BE2C (cell line): Measurements from ENCODE around the gene BCL3.
"Not testable (repeated sequence)": the region's sequence is repeated elsewhere in the genome, so short reads cannot be mapped to it uniquely, and the experiment has no call there.

Source experiments
- DNase-seq: peaks from one replicate; pipeline ENCODE4 v3.0.0-alpha.2; 2020
- H3K27me3 ChIP-seq: fragments of 250-450 bp; sonication (Bioruptor Pico); 2 replicates; pipeline ENCODE4 v1.5.1; 2020; ENCODE audit warnings: mild to moderate bottlenecking
- H3K36me3 ChIP-seq: fragments of 250-450 bp; sonication (Bioruptor Pico); 2 replicates; pipeline ENCODE4 v1.5.1; 2020; ENCODE audit warnings: mild to moderate bottlenecking
- H3K4me1 ChIP-seq: fragments of 250-450 bp; sonication (Bioruptor Pico); 2 replicates; pipeline ENCODE4 v1.5.1; 2020
- H3K4me3 ChIP-seq: 2 replicates; pipeline ENCODE4 v1.5.1; 2011; ENCODE audit warnings: low read depth, low read length
- H3K9me3 ChIP-seq: fragments of 250-450 bp; sonication (Bioruptor Pico); 2 replicates; pipeline ENCODE4 v1.5.1; 2020
- TF ChIP-seq, protein P1 (sequence below): IDR thresholded peaks from 2 replicates; pipeline ENCODE4 v1.5.1; 2012; ENCODE audit warnings: mild to moderate bottlenecking, low read depth, low read length

Gene BCL3

DNA sequence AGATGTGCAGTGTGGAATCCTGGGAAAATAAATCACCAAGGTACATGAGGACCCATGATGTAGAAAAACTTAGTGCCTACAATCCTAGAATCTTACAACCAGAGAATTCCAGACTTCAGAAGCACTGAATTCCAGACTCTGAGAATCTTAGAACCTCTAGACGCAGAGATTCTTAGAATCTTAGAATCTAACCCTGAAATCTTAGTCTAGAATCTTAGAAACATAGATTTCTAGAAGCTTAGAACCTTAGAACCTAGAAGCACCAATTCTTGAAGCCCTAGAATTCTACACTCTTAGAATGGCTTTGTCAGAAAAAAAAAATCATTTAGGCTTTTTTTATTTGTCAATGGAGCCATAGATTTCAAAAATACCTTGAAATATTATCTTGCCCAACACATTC, 43.5 kb upstream of the BCL3 start:
- H3K4me3 ChIP-seq, result no peak overlapping the region
- TF ChIP-seq, protein P1, sequence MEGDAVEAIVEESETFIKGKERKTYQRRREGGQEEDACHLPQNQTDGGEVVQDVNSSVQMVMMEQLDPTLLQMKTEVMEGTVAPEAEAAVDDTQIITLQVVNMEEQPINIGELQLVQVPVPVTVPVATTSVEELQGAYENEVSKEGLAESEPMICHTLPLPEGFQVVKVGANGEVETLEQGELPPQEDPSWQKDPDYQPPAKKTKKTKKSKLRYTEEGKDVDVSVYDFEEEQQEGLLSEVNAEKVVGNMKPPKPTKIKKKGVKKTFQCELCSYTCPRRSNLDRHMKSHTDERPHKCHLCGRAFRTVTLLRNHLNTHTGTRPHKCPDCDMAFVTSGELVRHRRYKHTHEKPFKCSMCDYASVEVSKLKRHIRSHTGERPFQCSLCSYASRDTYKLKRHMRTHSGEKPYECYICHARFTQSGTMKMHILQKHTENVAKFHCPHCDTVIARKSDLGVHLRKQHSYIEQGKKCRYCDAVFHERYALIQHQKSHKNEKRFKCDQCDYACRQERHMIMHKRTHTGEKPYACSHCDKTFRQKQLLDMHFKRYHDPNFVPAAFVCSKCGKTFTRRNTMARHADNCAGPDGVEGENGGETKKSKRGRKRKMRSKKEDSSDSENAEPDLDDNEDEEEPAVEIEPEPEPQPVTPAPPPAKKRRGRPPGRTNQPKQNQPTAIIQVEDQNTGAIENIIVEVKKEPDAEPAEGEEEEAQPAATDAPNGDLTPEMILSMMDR, result no peak
- no peaks in the 10 kb centered on the region for H3K27me3 ChIP-seq
- H3K9me3 ChIP-seq, result no peaks in the 10 kb centered on the region
- no peak for DNase-seq
- H3K36me3 ChIP-seq, result no peaks in the 10 kb centered on the region
- H3K4me1 ChIP-seq, result no peaks in the 10 kb centered on the region

GRCh38 chr19:44705502-44706010, 43.0 kb upstream of the BCL3 start:
- Histone ChIP-seq H3K4me1 (no peaks in the 10 kb centered on the region), H3K9me3 (no peaks in the 10 kb centered on the region), H3K36me3 (no peaks in the 10 kb centered on the region), H3K4me3 (no peak overlapping the region), H3K27me3 (no peaks in the 10 kb centered on the region)
- no peak for DNase-seq
- TF ChIP-seq, protein P1, result no peak

DNA sequence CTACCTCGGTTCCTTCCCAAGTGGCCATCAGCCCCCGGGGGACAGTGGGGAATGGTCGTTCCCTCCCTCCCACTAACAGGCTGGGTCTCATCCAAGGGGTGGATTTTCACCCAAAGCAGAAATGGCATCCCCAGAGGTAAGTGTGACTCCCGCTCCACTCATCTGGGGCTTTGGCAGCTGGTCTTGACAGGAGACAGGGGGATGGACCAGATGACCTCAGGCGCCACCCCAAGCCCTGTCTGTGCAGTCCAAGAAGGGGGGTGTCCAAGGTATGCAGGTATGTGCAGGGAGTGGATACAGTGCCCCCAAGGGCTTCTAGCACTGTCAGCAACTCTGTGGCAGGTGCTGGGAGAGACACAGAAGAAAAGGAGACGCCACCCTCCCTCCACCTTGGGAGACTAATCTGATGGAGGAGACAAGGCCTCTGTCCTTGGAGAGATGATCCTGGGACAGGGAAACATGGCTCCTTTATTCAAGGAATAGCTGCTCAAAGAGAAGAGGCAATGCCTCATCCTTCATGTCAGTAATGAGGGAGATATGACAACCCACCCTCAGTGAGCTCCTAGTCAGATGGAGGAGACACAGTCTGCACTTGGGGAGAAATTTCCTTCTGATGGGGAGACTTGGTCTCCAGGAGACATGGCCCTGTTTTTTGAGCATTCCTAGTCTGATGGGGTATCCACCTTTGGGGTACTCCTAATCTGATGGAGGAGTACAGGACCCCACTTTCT, 41.8 kb upstream of the BCL3 start:
- no peaks in the 10 kb centered on the region for H3K36me3 ChIP-seq
- TF ChIP-seq, protein P1, result no peak
- H3K9me3 ChIP-seq, result no peaks in the 10 kb centered on the region
- no peaks in the 10 kb centered on the region for H3K4me1 ChIP-seq
- H3K4me3 ChIP-seq, result no peak overlapping the region
- DNase-seq, result no peak
- H3K27me3 ChIP-seq, result no peaks in the 10 kb centered on the region

DNA sequence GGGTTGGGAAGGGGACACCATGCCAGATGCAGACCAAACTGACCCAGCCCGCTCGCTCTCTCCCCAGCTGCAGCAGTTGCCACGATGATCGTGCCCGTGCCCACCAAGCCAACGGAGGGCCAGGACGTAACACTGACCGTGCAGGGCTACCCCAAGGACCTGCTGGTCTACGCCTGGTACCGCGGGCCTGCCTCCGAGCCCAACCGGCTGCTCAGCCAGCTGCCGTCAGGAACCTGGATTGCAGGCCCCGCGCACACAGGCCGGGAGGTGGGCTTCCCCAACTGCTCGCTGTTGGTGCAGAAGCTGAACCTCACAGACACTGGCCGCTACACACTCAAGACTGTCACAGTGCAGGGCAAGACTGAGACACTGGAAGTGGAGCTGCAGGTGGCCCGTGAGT, 40.7 kb upstream of the BCL3 start:
- TF ChIP-seq, protein P1, result no peak
- Histone ChIP-seq H3K9me3 (no peaks in the 10 kb centered on the region), H3K36me3 (no peaks in the 10 kb centered on the region), H3K4me3 (no peak overlapping the region), H3K4me1 (no peaks in the 10 kb centered on the region), H3K27me3 (no peaks in the 10 kb centered on the region)
- no peak for DNase-seq

- Histone ChIP-seq H3K4me3 (no peak overlapping the region), H3K27me3 (no peaks in the 10 kb centered on the region), H3K4me1 (no peaks in the 10 kb centered on the region), H3K9me3 (no peaks in the 10 kb centered on the region), H3K36me3 (no peaks in the 10 kb centered on the region)
- no peak for DNase-seq
- TF ChIP-seq, protein P1, result no peak
Measured at GRCh38 chr19:44708940-44709339, 39.6 kb upstream of the BCL3 start.

- not testable (repeated sequence) for H3K9me3 ChIP-seq, H3K27me3 ChIP-seq, DNase-seq, H3K4me1 ChIP-seq, H3K36me3 ChIP-seq, H3K4me3 ChIP-seq
Measured at GRCh38 chr19:44709434-44710266, 38.9 kb upstream of the BCL3 start.
